CD4-positive, alpha-beta T cell treated with Interleukin-4 for 4 hours (primary cell): ENCODE data around the gene CDCA3.
A peak's percentile ranks its signal among the peaks of the same experiment; 100 is the strongest.
"Not testable (repeated sequence)": the region's sequence is repeated elsewhere in the genome, so short reads cannot be mapped to it uniquely, and the experiment has no call there.

ENCODE experiments used
- DNase-seq: peaks from one replicate; pipeline ENCODE4 v3.0.0-alpha.2; 2020

CDCA3 gene

DNA sequence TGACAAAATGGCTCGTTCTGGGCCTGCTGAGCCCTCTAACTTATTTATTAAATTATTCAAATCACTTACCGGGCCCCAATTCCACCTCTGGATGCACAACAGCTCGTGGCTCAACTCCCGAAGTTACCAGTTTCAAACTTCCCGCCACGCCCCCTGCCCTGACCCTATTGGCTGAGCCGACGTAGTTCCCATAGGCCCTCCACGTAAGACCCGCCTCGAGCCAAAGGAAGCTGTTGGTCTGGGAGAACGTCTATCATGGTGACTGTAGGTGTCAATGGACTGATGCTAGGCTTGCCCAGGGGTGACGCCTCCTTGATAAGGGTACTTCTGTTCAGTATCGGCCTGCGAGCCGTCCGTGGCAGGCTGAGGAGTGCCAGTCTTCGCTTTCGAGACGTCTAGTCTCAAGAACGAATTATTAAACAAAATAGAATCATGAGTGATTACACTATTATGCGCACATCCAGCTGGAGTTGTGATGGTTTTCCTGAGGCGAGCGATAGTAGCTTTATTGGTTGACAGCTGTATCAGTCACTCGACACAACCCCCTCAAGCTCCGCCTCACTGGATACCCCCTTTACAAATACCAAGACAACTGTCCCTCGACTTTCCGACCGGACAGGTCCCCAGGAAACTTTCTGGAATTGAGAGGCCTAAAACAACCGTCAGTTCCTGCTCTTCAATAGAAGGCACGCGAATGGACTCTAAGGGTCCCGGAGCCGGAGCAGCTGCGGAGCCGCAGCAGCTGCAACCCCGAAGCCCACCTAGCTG, at the start of gene CDCA3:
Gene CDCA3, minus strand, starts transcription at position 134 of the 768 bp plus-strand sequence. CDS start 334 bp downstream, outside the sequence.
- DNase-seq, result peak; percentile 97

DNA sequence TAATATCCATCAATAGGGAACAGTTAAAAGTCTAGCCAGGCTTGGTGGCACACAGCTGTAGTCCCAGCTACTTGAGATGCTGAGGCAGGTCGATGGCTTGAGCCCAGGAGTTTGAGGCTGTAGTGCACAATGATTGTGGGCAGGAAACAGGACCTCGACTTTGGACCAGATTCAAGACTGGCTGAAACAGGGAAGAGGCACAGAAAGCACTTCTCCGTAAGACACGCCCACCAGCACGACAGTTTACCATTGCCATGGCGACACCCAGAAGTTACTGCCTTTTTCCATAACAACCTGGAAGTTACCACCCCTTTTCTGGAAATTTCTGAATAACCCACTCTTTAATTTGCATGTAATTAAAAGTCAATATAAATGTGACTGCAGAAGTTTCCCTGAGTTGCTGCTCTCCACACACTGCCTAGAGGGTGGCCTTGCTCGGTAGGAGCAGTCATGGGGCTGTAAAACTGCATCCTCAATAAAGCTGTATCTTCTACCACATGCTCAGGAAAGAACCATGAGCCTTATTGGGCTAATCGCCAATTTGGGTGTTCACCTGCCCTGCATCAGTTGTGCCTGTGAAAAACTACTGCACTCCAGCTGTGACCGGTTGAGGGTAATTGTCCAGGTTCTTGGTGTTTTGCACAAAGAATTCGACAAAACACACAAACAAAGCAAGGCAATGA, 48.9 kb upstream of the CDCA3 start:
- peak; percentile 37 for DNase-seq

DNA sequence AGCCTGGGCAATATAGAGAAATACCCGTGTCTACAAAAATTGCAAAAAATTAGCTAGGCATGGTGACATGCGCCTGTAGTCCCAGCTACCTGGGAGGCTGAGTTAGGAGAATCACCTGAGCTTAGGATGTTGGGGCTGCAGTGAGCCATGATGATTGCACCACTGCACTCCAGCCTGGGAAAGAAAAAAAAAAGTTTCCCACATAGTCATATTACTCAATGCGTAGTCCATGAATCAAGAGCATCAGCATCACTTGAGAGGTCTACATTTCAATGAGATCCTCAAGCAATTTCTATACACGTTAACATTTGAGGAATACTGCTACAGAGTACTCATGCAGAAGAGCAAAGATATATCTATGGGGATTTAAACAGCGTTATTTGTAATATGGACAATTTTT, 48.3 kb upstream of the CDCA3 start:
- no peak for DNase-seq

DNA sequence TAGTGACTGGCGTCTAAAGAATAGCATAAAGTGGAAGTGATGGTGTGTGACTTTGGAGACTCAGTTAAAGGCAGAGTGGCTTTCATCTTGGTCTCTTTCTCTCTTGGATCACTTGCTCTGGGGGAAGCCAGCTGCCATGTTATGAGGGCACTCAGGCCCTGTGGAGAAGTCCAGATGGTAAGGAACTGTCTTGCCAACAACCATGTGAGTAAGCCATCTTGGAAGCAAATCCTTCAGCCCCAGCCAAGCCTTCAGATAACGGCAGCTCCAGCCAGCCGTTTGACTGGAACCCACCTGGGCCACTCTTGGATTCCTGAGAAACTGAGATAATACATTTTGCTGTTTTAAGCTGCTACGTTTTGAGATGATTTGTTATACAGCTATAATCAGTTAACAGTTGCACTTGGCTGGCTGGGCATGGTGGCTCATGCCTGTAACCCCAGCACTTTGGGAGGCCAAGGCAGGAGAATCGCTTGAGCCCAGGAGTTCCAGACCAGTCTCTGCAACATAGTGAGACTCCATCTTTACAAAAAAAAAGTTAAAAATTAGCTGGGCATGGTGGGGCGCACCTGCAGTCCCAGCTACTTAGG, 45.9 kb upstream of the CDCA3 start:
- DNase-seq, result no peak

DNA sequence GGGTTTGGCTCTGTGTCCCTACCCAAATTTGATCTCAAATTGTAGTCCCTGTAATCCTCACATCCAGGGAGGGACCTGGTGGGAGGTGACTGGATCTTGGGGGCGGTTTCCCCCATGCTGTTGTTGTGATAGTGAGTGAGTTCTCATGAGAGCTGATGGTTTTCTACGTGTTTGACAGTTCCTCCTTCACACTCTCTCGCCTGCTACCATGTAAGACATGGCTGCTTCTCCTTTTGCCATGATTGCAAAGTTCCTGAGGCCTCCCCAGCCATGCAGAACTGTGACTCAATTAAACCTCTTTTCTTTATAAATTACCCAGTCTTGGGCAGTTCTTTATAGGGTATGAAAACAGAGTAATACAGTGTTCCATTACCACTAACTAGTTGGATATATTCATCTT, 43.2 kb upstream of the CDCA3 start:
- no peak for DNase-seq

DNA sequence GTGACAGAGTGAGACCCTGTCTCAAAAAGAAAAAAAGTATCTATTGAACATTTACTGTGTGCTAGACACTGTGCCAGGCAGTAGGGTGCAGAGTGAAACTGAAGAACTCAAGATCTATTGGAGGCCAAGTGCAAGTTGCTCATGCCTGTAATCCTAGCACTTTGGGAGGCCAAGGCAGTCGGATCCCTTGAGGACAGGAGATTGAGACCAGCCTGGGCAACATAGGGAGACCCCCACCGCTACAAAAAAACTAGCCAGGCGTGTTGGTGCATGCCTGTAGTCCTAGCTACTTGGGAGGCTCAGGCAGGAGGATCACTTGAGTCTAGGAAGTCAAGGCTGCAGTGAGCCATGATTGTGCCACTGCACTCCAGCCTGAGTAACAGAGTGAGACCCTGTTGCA, 41.6 kb upstream of the CDCA3 start:
- not testable (repeated sequence) for DNase-seq

DNA sequence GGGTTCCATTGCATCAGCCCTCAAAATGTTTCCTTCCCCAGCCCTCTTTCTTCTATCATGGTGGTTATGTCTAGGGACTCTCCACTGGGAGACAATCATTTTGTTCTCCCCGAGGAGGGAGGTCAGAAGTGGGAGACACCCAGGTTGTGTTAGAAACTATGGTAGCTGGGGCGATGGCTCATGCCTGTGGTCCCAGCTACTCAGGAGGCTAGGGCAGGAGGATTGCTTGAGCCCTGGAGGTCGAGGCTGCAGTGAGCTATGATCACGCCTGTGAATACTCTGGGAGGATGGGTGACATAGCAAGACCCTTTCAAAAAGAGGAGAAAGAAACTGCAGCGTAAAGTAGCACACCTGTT, 40.5 kb upstream of the CDCA3 start:
- DNase-seq, result no peak

DNA sequence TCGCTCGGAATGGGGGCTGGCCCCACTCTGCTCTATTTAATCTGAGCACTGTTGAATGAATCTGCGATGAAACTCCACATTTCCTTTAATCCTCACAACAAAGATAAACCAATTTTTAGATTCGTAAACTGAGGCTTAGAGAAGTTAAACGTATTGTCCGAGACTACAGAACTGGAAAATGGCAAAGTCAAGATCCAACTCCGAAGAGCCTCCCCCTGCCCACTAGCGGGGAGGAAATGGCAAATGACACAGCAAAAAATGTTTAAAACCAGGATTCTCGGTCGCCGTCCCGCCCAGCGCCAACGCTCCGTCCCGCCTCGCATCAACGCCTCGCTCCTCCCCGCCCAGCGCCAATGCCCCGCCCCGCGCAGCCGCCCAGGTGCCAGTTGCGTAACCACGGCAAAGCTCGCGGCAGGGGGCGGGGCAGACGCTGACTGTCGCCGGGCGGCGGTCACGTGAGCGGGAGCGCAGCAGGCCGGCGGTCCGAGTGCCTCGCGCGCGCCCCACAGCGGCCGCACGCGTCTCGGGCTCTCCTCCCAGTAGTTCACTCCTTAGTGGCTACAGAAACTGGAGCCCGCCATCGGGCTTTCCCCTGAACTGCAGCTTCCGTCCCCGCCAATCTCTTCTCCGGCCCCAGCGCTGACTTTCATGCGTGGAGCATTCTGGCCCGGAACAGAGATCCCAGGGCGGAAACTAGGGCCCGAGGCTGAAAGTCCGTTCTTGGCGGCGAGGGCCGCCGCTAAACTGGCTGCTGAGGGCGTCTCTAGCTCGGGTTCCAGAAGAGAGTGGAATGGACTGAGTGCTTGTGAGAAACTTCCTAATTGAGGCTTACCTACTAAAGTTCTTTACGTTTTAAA, 39.9 kb upstream of the CDCA3 start:
- DNase-seq, result peak; percentile 96

DNA sequence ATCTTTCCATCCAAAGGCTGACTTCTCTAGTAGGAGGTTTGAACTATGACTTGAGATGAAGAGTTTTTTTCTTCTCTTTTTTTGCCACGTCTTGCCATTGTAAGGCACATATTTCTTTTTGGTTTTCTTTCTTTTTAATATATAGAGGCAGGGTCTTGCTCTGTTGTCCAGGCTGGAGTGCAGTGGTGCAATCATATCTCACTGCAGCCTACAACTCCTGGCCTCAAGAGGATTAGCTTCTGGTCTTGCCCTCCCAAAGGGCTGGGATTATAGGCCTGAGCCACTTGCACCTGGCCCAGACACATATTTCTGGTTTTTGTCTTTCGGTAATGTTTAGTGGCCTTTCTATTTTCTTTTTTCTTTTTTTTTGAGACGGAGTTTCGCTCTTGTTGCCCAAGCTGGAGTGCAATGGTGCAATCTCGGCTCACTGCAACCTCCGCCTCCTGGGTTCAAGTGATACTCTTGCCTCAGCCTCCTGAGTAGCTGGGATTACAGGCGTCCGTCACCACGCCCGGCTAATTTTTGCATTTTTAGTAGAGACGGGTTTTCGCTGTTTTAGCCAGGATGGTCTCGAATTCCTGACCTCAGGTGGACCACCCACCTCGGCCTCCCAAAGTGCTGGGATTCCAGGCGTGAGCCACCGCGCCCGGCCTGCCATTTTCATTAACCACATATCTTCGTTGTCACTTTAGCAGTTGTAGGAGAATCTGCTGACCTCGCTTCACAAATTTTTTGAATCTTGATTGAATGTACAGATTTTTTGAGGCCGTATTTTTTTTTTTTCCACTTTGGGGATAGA, 38.9 kb upstream of the CDCA3 start:
- not testable (repeated sequence) for DNase-seq

DNA sequence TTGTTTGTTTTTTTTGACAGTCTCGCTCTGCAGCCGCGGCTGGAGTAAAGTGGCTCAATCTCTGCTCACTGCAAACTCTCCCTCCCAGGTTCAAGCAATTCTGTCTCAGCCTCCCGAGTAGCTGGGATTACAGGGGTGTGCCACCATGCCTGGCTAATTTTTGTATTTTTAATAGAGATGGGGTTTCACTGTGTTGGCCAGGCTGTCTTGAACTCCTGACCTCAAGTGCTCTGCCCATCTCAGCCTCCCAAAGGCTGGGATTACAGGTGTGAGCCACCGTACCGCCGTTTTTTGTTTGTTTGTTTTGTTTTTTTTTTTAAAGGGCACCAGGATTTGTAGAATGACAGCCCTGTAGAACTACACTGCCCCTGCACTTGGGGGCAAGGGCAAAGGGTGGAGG, 37.7 kb upstream of the CDCA3 start:
- not testable (repeated sequence) for DNase-seq

DNA sequence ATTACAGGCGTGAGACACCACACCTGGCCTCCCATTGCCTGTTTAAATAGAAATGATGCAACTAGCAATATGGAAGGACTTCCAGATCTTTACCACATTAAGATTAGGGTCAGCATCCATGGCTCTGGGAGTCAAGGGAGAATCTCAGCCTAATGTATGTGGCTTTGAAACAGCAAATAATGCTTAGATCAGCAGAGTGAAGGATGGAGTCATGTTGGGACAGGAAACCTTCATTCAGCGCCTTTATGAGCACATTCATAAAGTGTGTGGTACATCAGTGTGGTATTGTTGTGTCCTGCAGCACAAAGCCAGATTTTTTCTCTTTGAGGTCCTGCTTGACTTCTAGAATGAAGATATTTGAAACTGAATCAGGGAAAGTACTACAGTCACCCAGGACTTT, 37.3 kb upstream of the CDCA3 start:
- DNase-seq, result no peak

DNA sequence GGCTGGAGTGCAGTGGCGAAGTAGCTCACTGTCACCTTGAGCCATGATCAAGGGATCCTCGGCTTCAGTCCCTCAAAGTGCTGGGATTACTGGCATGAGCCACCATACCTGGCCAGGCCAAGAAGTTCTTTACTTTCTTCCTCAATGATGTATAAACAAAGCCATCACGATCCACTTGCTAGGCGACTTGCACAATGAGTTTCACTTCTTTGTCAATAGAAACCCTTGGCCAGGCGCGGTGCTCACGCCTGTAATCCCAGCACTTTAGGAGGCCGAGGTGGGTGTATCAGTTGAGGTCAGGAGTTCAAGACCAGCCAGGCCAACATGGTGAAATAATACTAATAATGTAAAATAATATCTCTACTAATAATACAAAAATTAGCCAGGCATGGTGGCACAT, 36.4 kb upstream of the CDCA3 start:
- no peak for DNase-seq

DNA sequence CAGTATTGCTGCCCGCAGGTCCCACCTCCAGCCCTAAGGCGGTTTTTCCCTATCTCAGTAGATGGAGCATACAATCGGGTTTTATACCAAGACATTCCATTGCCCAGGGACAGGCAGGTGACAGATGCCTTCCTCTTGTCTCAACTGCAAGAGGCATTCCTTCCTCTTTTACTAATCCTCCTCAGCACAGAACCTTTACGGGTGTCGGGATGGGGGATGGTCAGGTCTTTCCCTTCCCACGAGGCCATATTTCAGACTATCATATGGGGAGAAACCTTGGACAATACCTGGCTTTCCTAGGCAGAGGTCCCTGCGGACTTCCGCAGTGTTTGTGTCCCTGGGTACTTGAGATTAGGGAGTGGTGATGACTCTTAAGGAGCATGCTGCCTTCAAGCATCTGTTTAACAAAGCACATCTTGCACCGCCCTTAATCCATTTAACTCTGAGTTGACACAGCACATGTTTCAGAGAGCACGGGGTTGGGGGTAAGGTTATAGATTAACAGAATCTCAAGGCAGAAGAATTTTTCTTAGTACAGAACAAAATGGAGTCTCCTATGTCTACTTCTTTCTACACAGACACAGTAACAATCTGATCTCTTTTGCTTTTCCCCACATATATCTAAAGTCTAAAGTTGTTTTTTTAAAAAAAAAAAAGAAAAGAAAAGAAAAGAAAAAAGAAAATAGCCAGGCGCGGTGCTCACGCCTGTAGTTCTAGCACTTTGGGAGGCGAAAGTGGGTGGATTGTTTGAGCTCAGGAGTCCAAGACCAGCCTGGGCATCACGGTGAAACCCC, 35.3 kb upstream of the CDCA3 start:
- DNase-seq, result not testable (repeated sequence)

DNA sequence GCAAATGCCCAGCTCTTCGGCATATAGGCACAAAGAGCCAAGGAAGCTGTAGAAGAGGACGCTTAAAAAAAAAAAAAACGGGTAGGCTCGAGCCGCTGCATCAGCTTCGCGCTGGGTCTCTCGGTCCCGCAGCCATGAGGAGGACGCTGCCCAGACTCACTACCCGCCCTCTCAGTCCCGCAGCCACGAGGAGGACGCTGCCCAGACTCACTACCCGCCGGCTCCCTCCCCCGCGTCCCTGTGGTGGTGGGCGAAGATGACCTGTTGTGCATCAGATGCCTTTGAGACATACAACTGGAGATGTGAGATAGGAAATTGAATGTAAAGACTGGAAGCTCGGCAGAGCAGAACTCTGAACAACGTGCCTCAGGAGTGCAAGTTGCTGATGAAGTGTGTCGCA, 33.5 kb upstream of the CDCA3 start:
- no peak for DNase-seq

DNA sequence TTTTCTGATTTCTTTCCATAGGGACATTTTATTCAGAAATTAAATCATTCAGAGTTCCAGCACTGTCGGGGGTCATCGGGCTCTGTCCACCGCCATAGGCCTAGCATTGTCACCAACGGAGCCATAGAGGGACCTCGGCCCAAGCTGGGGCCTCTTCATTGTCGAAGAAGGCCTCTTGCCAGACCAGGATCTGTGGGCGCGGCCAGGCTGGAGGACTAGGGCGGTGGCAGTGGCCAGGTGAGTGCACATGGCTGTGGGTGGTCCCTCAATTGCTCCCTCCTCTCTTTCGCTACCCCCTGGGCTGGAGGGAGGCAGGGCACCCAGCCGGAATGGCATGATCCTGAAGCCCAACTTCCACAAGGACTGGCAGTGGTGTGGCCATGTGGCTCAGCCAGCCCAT, 32.6 kb upstream of the CDCA3 start:
- no peak for DNase-seq

DNA sequence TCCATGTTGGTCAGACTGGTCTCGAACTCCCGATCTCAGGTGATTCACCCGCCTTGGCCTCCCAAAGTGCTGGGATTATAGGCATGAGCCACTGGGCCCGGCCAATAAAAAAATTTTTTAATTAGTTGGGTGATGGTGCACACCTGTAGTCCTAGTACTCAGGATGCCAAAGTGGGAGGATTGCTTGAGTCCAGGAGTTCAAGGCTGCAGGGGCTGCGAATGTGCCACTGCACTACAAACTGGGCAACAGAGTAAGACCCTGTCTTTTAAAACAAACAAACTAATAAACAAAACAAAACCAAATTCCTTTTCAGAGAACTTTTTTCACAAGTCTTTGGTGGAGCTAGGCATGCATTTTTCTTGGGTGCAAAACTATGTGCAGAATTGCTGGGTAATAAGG, 32.2 kb upstream of the CDCA3 start:
- DNase-seq, result no peak

DNA sequence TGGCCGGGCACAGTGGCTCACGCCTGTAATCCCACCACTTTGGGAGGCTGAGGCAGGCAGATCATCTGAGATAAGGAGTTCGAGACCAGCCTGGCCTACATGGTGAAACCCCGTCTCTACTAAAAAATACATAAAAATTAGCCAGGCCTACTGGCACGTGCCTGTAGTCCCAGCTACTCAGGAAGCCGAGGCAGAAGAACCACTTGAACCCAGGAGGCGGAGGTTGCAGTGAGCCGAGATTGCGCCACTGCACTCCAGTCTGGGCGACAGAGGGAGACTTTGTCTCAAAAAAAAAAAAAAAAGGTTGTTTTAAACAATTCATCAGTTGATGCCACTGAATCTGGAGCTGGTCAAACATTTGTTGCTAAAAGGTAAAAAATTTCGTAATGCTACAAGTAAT, 28.7 kb upstream of the CDCA3 start:
- DNase-seq, result not testable (repeated sequence)

DNA sequence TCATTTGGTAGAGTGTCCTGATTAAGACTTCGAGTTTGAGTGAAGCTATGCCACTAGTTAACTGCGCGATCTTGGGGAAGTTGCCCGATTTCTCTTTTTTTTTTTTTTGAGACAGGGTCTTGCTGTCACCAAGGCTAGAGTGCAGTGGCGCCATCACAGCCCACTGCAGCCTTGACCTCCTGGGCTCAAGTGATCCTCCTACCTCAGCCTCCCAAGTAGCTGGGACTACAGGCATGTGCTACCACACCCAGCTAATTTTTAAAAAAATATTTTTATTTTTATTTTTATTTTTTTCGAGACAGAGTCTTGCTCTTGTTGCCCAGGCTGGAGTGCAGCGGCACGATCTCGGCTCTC, 22.9 kb upstream of the CDCA3 start:
- DNase-seq, result not testable (repeated sequence)

DNA sequence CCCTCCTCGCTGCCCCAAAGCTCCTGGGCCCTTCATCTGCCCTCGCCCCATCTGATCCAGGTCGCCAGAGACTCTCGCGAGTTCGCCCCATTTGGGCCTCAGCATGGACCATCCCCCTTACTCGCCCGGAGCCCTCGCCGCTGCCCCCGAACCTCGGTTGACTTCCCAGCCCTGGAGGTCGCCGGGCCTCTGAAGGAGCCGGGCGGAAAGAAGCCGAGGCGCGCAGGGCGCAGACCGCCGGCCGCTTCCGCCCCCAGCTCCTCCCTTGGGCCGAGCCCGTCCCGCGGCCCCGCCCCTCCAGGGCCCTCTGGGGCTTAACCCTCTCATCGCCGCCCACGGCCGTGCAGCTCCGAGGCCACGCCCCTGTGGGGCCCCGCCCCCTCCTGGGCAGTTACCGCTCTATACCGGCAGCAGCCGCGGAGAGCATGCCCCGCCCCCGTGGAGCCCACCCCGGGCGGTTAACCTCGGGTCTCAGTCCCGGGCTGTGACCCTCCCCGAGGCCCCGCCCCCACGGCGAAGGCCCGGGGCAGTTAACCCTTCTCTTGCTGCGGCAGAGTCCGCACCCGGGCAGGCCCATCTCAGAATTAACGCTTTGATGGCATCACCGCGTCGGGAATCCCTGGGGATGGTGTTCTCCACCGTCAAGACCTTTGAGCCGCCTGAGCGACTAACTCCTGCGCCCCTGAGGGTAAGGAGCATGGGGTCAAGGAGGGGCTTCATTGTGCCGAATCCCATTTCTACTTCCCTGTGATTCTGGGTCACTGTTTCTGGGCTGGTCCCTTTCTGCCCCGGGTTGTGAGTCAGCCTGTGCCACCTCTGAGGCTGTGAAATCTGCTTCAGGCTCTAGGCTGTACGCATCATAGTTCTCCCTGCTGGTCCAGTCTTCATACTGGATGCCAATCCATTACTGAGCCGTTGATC, 22.3 kb upstream of the CDCA3 start, which contains the start of gene SPSB2:
Gene SPSB2, minus strand, starts transcription at position 210 of the 921 bp plus-strand sequence. CDS start 402 bp downstream, outside the sequence.
- DNase-seq, result peak; percentile 97
